HS-27A (cell line): ENCODE measurements around the gene WASF2.
"Not testable (repeated sequence)": the region's sequence is repeated elsewhere in the genome, so short reads cannot be mapped to it uniquely, and the experiment has no call there.

Source experiments
- DNase-seq: peaks from one replicate; pipeline ENCODE4 v3.0.0-alpha.2; 2012; ENCODE audit warnings: low read depth, missing footprints

The WASF2 gene

GRCh38 chr1:27489973-27490741, at the start of gene WASF2:
Gene WASF2, minus strand, starts transcription at chr1:27490167. Its CDS starts 61,277 bp downstream, at chr1:27428890.
- peak; percentile 97 for DNase-seq

- DNase-seq: peak; percentile 93
These were observed 48.8 kb upstream of the WASF2 start for GRCh38 chr1:27538793-27539192.

- DNase-seq: not testable (repeated sequence)
These were observed 48.3 kb upstream of the WASF2 start for GRCh38 chr1:27538305-27538676.

- no peak for DNase-seq
These were observed 46.8 kb upstream of the WASF2 start for GRCh38 chr1:27536767-27537166.

GRCh38 chr1:27536010-27536757, 46.2 kb upstream of the WASF2 start:
- no peak for DNase-seq

- DNase-seq: no peak
These were observed 45.4 kb upstream of the WASF2 start for GRCh38 chr1:27535386-27535785.

GRCh38 chr1:27531959-27532685, 42.2 kb upstream of the WASF2 start:
- DNase-seq: no peak

GRCh38 chr1:27530192-27530591, 40.2 kb upstream of the WASF2 start:
- no peak for DNase-seq

- DNase-seq: no peak
These were observed 39.7 kb upstream of the WASF2 start for GRCh38 chr1:27529704-27530018.

- DNase-seq: no peak
These were observed 39.1 kb upstream of the WASF2 start for GRCh38 chr1:27528818-27529703.

GRCh38 chr1:27527890-27528817, 38.2 kb upstream of the WASF2 start:
- no peak for DNase-seq

GRCh38 chr1:27527223-27527889, 37.4 kb upstream of the WASF2 start:
- DNase-seq: no peak

GRCh38 chr1:27526569-27527222, 36.7 kb upstream of the WASF2 start:
- DNase-seq: no peak

- DNase-seq: no peak
These were observed 35.6 kb upstream of the WASF2 start for GRCh38 chr1:27525296-27526272.

GRCh38 chr1:27523337-27524020, 33.5 kb upstream of the WASF2 start:
- DNase-seq: no peak

GRCh38 chr1:27522432-27523336, 32.7 kb upstream of the WASF2 start:
- no peak for DNase-seq
